ENCODE measurements around the gene CARD14. TPM values are rescaled to one million over a fixed set of nuclear protein-coding genes. Genes with fewer than 3 reads are reported as not detected.

Gene CARD14
- total RNA-seq, 1 donor from 2014 or later = 0.60 TPM

DNA sequence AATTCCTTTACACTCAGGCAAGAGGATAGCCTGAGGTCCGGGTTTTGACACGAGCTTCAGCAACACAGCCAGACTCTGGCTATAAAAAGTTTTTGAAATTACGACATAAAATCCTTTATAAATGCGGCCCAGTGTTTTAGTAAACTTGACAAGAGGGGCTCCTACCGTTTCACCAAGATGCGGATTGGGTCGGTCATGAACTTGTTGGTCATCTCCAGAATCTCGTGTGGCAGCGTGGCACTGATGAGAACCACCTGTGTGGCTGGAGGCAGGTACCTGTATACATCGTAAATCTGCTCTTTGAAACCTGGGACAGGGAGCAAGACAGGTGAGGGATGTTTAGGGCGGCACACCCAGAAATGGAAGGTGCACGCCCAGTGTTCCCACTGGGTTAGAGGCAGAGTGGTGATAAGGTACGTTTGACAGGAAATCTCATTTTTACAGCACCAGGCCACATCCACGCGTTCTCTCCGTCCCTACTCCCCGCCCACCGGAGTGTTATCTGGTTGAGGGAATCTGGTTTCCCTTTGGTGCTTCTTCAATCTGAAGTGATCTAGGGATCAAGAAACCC is 30.9 kb upstream of the CARD14 start:
- H3K9me3 Mint-ChIP-seq = no peaks in the 10 kb centered on the region
- no peaks in the 10 kb centered on the region for H3K27me3 ChIP-seq
- H3K27ac Mint-ChIP-seq = no peak overlapping the region
- peaks cover 13% of the 10 kb centered on the region for H3K4me1 ChIP-seq
- no peak overlapping the region for H3K9ac ChIP-seq
- H3K36me3 Mint-ChIP-seq = peaks cover 42% of the 10 kb centered on the region
- no peak overlapping the region for H3K4me3 ChIP-seq
- DNase-seq (ENCODE audit: low spot score) = no peak
- peaks cover 23% of the 10 kb centered on the region for H4K20me1 ChIP-seq (ENCODE audit: low read depth)
- H3K4me2 ChIP-seq = no peak overlapping the region
- no peaks in the 10 kb centered on the region for H3K27me3 Mint-ChIP-seq (ENCODE audit: insufficient read depth, low read depth)
- peaks cover 12% of the 10 kb centered on the region for H3F3A ChIP-seq (ENCODE audit: low read depth)
- H3K4me3 Mint-ChIP-seq = no peak overlapping the region
- no peak overlapping the region for H3K27ac ChIP-seq
- H3K9me3 ChIP-seq (ENCODE audit: low read depth) = no peaks in the 10 kb centered on the region
- peaks cover 27% of the 10 kb centered on the region for H3K36me3 ChIP-seq
- no peak overlapping the region for H2AFZ ChIP-seq (replicated peaks)
- H3K4me1 Mint-ChIP-seq = peaks cover 12% of the 10 kb centered on the region
- H3K79me2 ChIP-seq (ENCODE audit: low read depth) = peaks cover 21% of the 10 kb centered on the region
- TF ChIP-seq CTCF (IDR thresholded peaks at IDR 0.05) (no peak), EZH2 (IDR thresholded peaks at IDR 0.05) (no peak), EZH2phosphoT487 (IDR thresholded peaks at IDR 0.05) (no peak)

DNA sequence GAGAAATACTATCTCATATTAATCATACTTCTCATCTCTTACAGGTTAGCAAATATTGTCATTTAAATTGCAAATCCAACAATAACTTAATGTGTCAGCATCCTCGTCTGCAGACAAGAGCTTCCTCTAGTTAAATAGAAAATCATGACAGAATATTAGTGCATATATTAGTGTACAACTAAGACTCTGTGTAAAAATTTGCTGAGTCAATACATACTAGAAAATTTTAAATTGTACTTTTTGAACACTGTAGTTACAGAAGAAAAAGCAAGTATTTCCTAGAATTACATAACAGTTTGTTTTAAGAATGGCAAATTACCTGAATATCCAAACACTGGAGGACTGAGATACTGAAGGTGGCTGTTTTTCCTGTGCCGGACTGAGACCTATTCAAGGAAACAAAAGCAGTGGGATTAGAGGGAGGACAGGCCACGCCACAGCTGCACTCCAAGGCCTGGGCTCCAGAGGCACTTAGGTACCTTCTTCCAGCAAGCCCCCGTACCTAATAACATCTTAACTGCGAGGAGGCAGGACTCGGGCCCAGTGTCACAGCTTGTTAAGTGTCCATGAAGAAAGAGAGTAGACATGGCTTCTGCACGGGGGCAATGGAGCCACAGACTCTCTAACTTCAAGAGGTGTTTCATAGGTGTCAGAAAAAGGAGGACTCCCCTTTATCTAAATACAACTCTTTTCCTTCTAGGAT is 28.2 kb upstream of the CARD14 start:
- Histone ChIP-seq H3K4me2 (no peak overlapping the region), H4K20me1 (ENCODE audit: low read depth) (peaks cover 49% of the 10 kb centered on the region), H3K4me3 (no peak overlapping the region), H3K79me2 (ENCODE audit: low read depth) (peaks cover 48% of the 10 kb centered on the region), H3K27me3 (no peaks in the 10 kb centered on the region), H3K4me1 (peaks cover 28% of the 10 kb centered on the region), H3K27ac (no peak overlapping the region), H2AFZ (replicated peaks) (no peak overlapping the region), H3K9ac (peak overlapping the region; percentile 17), H3F3A (ENCODE audit: low read depth) (peaks cover 17% of the 10 kb centered on the region), H3K36me3 (peaks cover 27% of the 10 kb centered on the region), H3K9me3 (ENCODE audit: low read depth) (no peaks in the 10 kb centered on the region)
- TF ChIP-seq EZH2 (IDR thresholded peaks at IDR 0.05) (no peak), CTCF (IDR thresholded peaks at IDR 0.05) (no peak), EZH2phosphoT487 (IDR thresholded peaks at IDR 0.05) (no peak)
- H3K27me3 Mint-ChIP-seq (ENCODE audit: insufficient read depth, low read depth) = peaks cover 4% of the 10 kb centered on the region
- H3K4me1 Mint-ChIP-seq = peaks cover 34% of the 10 kb centered on the region
- H3K4me3 Mint-ChIP-seq = no peak overlapping the region
- peaks cover 44% of the 10 kb centered on the region for H3K36me3 Mint-ChIP-seq
- H3K9me3 Mint-ChIP-seq = no peaks in the 10 kb centered on the region
- H3K27ac Mint-ChIP-seq = no peak overlapping the region
- DNase-seq (ENCODE audit: low spot score) = peak; percentile 34

DNA sequence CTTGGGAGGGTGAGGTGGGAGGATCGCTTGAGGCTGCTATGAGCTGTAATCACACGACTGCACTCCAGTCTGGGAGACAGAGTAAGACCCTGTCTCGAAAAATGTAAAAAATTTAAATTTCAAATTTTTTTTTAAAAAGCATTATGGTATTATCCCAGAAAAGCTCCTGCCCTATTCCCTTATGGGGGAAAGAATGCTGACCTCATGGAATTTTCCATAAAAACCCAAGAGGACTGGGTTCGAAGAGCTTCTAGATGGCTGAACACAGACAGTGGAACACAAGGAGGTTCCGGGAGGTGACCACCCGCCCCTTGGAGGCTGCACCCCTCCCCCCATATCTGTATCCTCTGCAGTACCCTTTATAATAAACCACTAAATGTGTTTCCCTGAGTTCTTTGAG is 26.9 kb upstream of the CARD14 start:
- Histone ChIP-seq H3F3A (ENCODE audit: low read depth) (peaks cover 19% of the 10 kb centered on the region), H3K4me3 (no peak overlapping the region), H4K20me1 (ENCODE audit: low read depth) (peaks cover 50% of the 10 kb centered on the region), H3K36me3 (peaks cover 27% of the 10 kb centered on the region), H3K9me3 (ENCODE audit: low read depth) (no peaks in the 10 kb centered on the region), H3K79me2 (ENCODE audit: low read depth) (peaks cover 57% of the 10 kb centered on the region), H3K4me1 (peaks cover 29% of the 10 kb centered on the region), H2AFZ (replicated peaks) (no peak overlapping the region), H3K4me2 (no peak overlapping the region), H3K9ac (peak overlapping the region; percentile 17), H3K27ac (peak overlapping the region; percentile 30), H3K27me3 (no peaks in the 10 kb centered on the region)
- no peak overlapping the region for H3K27ac Mint-ChIP-seq
- H3K36me3 Mint-ChIP-seq = peaks cover 33% of the 10 kb centered on the region
- peaks cover 4% of the 10 kb centered on the region for H3K27me3 Mint-ChIP-seq (ENCODE audit: insufficient read depth, low read depth)
- TF ChIP-seq EZH2phosphoT487 (IDR thresholded peaks at IDR 0.05) = no peak
- no peak for TF ChIP-seq CTCF (IDR thresholded peaks at IDR 0.05)
- no peak for TF ChIP-seq EZH2 (IDR thresholded peaks at IDR 0.05)
- H3K9me3 Mint-ChIP-seq = no peaks in the 10 kb centered on the region
- DNase-seq (ENCODE audit: low spot score) = no peak
- peaks cover 39% of the 10 kb centered on the region for H3K4me1 Mint-ChIP-seq
- H3K4me3 Mint-ChIP-seq = no peak overlapping the region
